Pancreas (tissue), 10 donors: ENCODE measurements around the gene KRTAP12-1. TPM values are rescaled to one million over a fixed set of nuclear protein-coding genes. Genes with fewer than 3 reads are reported as not detected.

Experiments used
- ATAC-seq, 4 donors: fragments of 200-7000 bp; cut with Tn5 transposase; one replicate each; pipeline versions ENCODE4 v1.8.0 to v1.9.1; 2020; ENCODE audit warnings: mild to moderate bottlenecking in 4 of 4, moderate library complexity in 4 of 4
- DNase-seq, 6 donors: peaks; one replicate each; pipeline ENCODE4 v3.0.0-alpha.2; 2020
- FAIRE-seq: peaks from 2 replicates; lab custom pipeline; 2012; peaks lifted over from hg19 to GRCh38; lab: Jason Lieb, UNC
- H3K27ac ChIP-seq, 4 donors: fragments of 200-600 bp; sonication (generic); 1 replicate in 3 of 4; 2 replicates in 1 of 4; pipeline versions ENCODE4 v1.5.0 to v1.8.0; 2020
- H3K27me3 ChIP-seq, 4 donors: fragments of 200-600 bp; one replicate each; pipeline ENCODE4 v1.8.0; 2021
- H3K36me3 ChIP-seq, 3 donors: fragments of 200-600 bp; sonication (generic) in 1 of 3; one replicate each; pipeline versions ENCODE4 v1.5.0 to v1.8.0; 2020 to 2021
- H3K4me1 ChIP-seq, 3 donors: fragments of 200-600 bp; one replicate each; pipeline ENCODE4 v1.8.0; 2021
- H3K4me3 ChIP-seq, 4 donors: fragments of 200-600 bp; sonication (generic) in 2 of 4; one replicate each; pipeline versions ENCODE4 v1.5.0 to v1.8.0; 2020 to 2021
- H3K9me3 ChIP-seq, 4 donors: fragments of 200-600 bp; one replicate each; pipeline ENCODE4 v1.8.0; 2021
- WGBS, 2 donors: extraction: QIAGEN DNeasy Blood & Tissue Kit; methylation state at CpG; one replicate each; pipeline ENCODE4 v1.1.7; 2013; 5-methylcytosine and 5-hydroxymethylcytosine counted together
- intact Hi-C, 3 donors: fragments of 100-400 bp; cut with DNase I; formaldehyde crosslinking; loops; one replicate each; pipeline versions ENCODE4 v1.11.1 to v1.14.2; 2022
- polyA plus RNA-seq, 2 donors: library from polyadenylated mRNA; stranded (reverse); fragments of 200-250 nt; gene quantifications; one replicate each; pipeline ENCODE4 v1.2.3, GENCODE V29; 2013
- total RNA-seq, 6 donors: library from RNA; stranded (reverse); fragmentation: NEBNext Ultra II Directional in 4 of 6; extraction: Animal tissue kit (Norgen Biotek cat#: 25700) in 4 of 6; gene quantifications; one replicate each; pipeline versions ENCODE4 v1.2.1 to v1.2.4, GENCODE V29; 2021 to 2023
- TF ChIP-seq, protein P1 (sequence below), 4 donors: fragments of 200-600 bp; sonication (generic) in 3 of 4; IDR thresholded peaks; one replicate each; pipeline versions ENCODE4 v1.5.0 to v1.8.0; 2021; ENCODE audit warnings: antibody characterized with exemption in 4 of 4
- donor health status: healthy with polysubstance abuse.
- donor health status: DM: no; HTN: no; CAD: no; lungs with moderate emphysema.
- donor health status: DM: no; HTN: no; CAD: no.
- donor health status: control.
- donor health status: control.
- donor health status: Bipolar disorder and iron deficiency.
- donor health status: DM: yes; HTN: yes; CAD: no.
- donor health status: DM: no; HTN: no; CAD: no.
- donor health status: DM: no; HTN: no; CAD: no.
- donor health status: DM: yes; HTN: yes; CAD: no.

KRTAP12-1 gene
- total and polyA plus RNA-seq, 8 donors = not detected

DNA sequence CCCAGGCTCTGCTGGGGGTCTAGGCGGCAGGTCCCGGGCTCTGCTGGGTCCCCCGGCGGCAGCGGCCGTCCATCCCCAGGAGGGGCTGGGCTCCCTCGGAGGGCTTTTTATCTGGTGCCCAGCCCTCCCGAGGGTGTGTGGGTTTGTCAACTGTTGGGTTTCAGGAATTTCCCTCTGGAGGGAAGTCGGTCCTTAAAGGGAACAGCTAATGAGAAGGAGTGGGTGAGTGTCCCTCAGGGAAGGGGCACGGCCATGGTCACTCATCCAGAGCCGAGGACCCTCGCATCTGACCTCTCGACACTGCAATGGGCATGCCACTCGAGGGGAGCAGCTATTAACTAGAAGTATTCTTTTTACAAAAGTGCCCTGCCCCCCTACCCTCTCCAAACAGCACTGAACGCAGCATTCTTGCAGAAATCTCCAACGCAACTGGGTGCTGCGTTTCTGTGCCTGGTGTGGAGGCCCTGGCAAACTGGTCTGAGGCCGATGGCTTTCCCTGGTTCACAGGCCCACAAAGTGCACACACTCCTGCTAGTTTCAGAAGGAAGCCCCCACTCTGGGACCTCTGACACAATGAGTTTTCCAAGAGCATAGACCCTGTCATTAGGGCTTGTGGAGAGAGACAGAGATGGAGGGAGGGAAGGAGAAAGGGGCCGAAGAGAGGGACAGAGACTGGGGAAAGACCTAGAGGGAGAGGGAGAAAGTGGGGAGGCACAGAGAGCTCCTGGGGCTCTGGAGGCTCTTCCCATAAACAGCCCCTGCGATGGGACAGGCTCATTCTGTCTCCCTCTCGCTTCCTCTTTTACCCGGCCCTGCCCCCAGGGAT, 30.5 kb upstream of the KRTAP12-1 start:
- ATAC-seq = no peak
- Histone ChIP-seq H3K27ac (no peak overlapping the region), H3K36me3 (no peaks in the 10 kb centered on the region), H3K4me1 (no peaks in the 10 kb centered on the region), H3K9me3 (no peaks in the 10 kb centered on the region), H3K4me3 (no peak overlapping the region), H3K27me3 (peaks cover 0 to 30% (median 0%) of the 10 kb centered on the region in 4 donors)
- TF ChIP-seq, protein P1, sequence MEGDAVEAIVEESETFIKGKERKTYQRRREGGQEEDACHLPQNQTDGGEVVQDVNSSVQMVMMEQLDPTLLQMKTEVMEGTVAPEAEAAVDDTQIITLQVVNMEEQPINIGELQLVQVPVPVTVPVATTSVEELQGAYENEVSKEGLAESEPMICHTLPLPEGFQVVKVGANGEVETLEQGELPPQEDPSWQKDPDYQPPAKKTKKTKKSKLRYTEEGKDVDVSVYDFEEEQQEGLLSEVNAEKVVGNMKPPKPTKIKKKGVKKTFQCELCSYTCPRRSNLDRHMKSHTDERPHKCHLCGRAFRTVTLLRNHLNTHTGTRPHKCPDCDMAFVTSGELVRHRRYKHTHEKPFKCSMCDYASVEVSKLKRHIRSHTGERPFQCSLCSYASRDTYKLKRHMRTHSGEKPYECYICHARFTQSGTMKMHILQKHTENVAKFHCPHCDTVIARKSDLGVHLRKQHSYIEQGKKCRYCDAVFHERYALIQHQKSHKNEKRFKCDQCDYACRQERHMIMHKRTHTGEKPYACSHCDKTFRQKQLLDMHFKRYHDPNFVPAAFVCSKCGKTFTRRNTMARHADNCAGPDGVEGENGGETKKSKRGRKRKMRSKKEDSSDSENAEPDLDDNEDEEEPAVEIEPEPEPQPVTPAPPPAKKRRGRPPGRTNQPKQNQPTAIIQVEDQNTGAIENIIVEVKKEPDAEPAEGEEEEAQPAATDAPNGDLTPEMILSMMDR (IDR thresholded peaks at IDR 0.05) = no peak
- DNase-seq = no peak
- intact Hi-C loops = no loop called here
- 26 to 27% methylated on average over 22 of the region's 22 CpGs for WGBS, 2 donors
- no peak for FAIRE-seq

GRCh38 chr21:44711327-44712202, 29.6 kb upstream of the KRTAP12-1 start, which contains the start of gene TSPEAR:
TSS of gene TSPEAR (minus strand) at chr21:44711572. CDS start at chr21:44711514, 58 bp downstream.
- Histone ChIP-seq H3K9me3 (no peaks in the 10 kb centered on the region), H3K4me3 (no peak within 1 kb of the TSS), H3K4me1 (no peaks in the 10 kb centered on the region), H3K27me3 (peaks cover 0 to 35% (median 3%) of the 10 kb centered on the region in 4 donors), H3K36me3 (no peaks in the 10 kb centered on the region), H3K27ac (no peak within 1 kb of the TSS)
- intact Hi-C loops = no loop called here
- 0 to 4% methylated on average over 36 to 41 of the region's 41 CpGs for WGBS, 2 donors
- FAIRE-seq (no peak), DNase-seq (peak in 2 of 6 donors; percentile 52 to 59), ATAC-seq (peak in 3 of 4 donors; percentile 30 to 72 (median 67))
- TF ChIP-seq, protein P1 (IDR thresholded peaks at IDR 0.05) = no peak

GRCh38 chr21:44710756-44711326, 28.9 kb upstream of the KRTAP12-1 start:
- H3K9me3 ChIP-seq = no peaks in the 10 kb centered on the region
- ATAC-seq = peak in 3 of 4 donors; percentile 18 to 56 (median 55)
- no peak overlapping the region for H3K27ac ChIP-seq
- TF ChIP-seq, protein P1 (IDR thresholded peaks at IDR 0.05) = no peak
- peaks cover 0 to 41% (median 4%) of the 10 kb centered on the region in 4 donors for H3K27me3 ChIP-seq
- intact Hi-C loops = no loop called here
- H3K4me3 ChIP-seq = no peak overlapping the region
- FAIRE-seq = no peak
- peak in 1 of 6 donors; percentile 58 for DNase-seq
- 11 to 12% methylated on average over 20 of the region's 20 CpGs for WGBS, 2 donors
- no peaks in the 10 kb centered on the region for H3K4me1 ChIP-seq
- no peaks in the 10 kb centered on the region for H3K36me3 ChIP-seq

GRCh38 chr21:44710294-44710665, 28.3 kb upstream of the KRTAP12-1 start:
- Histone ChIP-seq H3K4me3 (no peak overlapping the region), H3K27me3 (peaks cover 0 to 41% (median 4%) of the 10 kb centered on the region in 4 donors)
- 8 to 10% methylated on average over 17 of the region's 17 CpGs for WGBS, 2 donors

More at GRCh38 chr21:44710294-44710665, 28.3 kb upstream of the KRTAP12-1 start:
- Histone ChIP-seq H3K9me3 (no peaks in the 10 kb centered on the region), H3K27ac (no peak overlapping the region), H3K36me3 (no peaks in the 10 kb centered on the region), H3K4me1 (no peaks in the 10 kb centered on the region)
- FAIRE-seq (no peak), ATAC-seq (no peak), DNase-seq (no peak)
- TF ChIP-seq, protein P1 (IDR thresholded peaks at IDR 0.05) = no peak
- intact Hi-C loops = no loop called here
